Upper lobe of left lung (tissue), 4 donors: Measurements from ENCODE around the gene ARID1B.

ENCODE experiments used
- CTCF ChIP-seq, 6 experiments: fragments of 450-650 bp in 4 of 6; fragments of 200-600 bp in 2 of 6; sonication (generic) in 2 of 6; IDR thresholded peaks; one replicate each; pipeline ENCODE4 v1.5.1; 2016 to 2019; ENCODE audit warnings: antibody characterized with exemption in 6 of 6
- EP300 ChIP-seq, 4 donors: sonication (generic); formaldehyde crosslinking; IDR thresholded peaks; one replicate each; pipeline ENCODE4 v1.5.1; 2017; ENCODE audit warnings: antibody characterized with exemption in 4 of 4, control low read depth in 2 of 4
- POLR2A ChIP-seq, 4 donors: fragments of 450-650 bp; IDR thresholded peaks; one replicate each; pipeline ENCODE4 v1.5.1; 2016 to 2017; ENCODE audit warnings: antibody characterized with exemption in 4 of 4, mild to moderate bottlenecking in 2 of 4

DNA sequence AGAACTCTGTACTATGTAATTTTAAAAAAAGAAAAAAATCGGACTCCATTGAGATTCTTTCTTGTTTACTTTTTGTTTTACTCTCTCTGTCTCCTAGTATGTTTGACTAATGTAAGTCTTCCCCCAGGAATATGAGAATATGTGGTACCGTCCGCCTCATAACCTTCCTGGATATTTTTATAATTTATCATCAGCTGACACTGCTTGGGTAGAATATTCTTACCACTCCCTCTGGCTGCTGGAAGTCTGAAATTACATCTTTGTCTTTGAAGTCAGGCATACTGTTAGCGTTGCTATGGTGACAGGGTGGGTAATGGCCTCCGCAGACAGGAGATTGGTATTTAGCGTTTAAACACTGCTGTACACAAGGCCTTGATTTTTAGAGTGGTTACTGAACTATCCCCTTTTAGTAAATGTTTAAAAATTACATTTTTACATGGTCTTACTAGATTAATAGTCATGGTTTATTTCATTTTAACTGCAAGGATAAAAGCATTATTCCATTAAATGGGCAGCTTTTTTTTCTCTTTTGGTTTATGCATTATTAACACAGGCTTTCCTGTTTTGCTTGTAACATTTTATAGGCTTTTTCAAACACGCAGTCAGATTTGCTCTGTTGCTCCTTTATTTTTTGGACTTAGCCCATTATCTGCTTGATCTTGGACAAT is 176.4 kb downstream of the ARID1B start:
- TF ChIP-seq POLR2A (IDR thresholded peaks at IDR 0.05) (no peak), CTCF (IDR thresholded peaks at IDR 0.05) (peak in 2 of 6 experiments; percentile 14 to 37), EP300 (IDR thresholded peaks at IDR 0.05) (no peak)
